CD8-positive, alpha-beta memory T cell (primary cell): ENCODE measurements around the gene ATF6. TPM values are rescaled to one million over a fixed set of nuclear protein-coding genes. Genes with fewer than 3 reads are reported as not detected.

ENCODE experiments used
- CTCF ChIA-PET: fragments of 350-600 bp; sonication (Branson Sonifier 250); formaldehyde crosslinking; loops from one replicate; lab custom pipeline; 2021; ENCODE audit warnings: antibody characterized with exemption; lab: Charles Lee
- POLR2A ChIA-PET: fragments of 350-600 bp; sonication (Branson Sonifier 250); formaldehyde crosslinking; loops from one replicate; lab custom pipeline; 2021; ENCODE audit warnings: antibody characterized with exemption; lab: Charles Lee
- DNase-seq, 5 donors: peaks; one replicate each; pipeline versions ENCODE4 v3.0.0 to v3.0.0-alpha.2; 2020 to 2022; ENCODE audit warnings: mixed read lengths in 1 of 5
- H3K27ac ChIP-seq: one replicate; pipeline ENCODE4 v1.7.0; 2013; ENCODE audit warnings: low read depth, mild to moderate bottlenecking, low read length, moderate library complexity
- H3K27me3 ChIP-seq: 2 replicates; pipeline ENCODE4 v1.7.0; 2013; ENCODE audit warnings: low read length, mild to moderate bottlenecking; ENCODE audit not compliant: insufficient read depth, poor library complexity, severe bottlenecking
- H3K36me3 ChIP-seq: 2 replicates; pipeline ENCODE4 v1.7.0; 2013; ENCODE audit warnings: mild to moderate bottlenecking, low read length, moderate library complexity; ENCODE audit not compliant: insufficient read depth
- H3K4me1 ChIP-seq: 2 replicates; pipeline ENCODE4 v1.7.0; 2013; ENCODE audit warnings: mild to moderate bottlenecking, low read length, moderate library complexity; ENCODE audit not compliant: insufficient read depth
- H3K4me3 ChIP-seq: 2 replicates; pipeline ENCODE4 v1.7.0; 2013; ENCODE audit warnings: mild to moderate bottlenecking, low read length
- H3K9me3 ChIP-seq: 2 replicates; pipeline ENCODE4 v1.7.0; 2013; ENCODE audit warnings: mild to moderate bottlenecking, low read length
- H3K27ac Mint-ChIP-seq, 8 donors: one replicate each; pipeline ENCODE4 v1.8.0; 2020 to 2021; ENCODE audit warnings: mixed read lengths in 8 of 8, mild to moderate bottlenecking in 6 of 8, inconsistent platforms in 3 of 8, moderate library complexity in 3 of 8
- H3K27me3 Mint-ChIP-seq, 2 donors: one replicate each; pipeline ENCODE4 v1.8.0; 2020 to 2021; ENCODE audit warnings: mixed read lengths in 2 of 2, mild to moderate bottlenecking in 1 of 2, moderate library complexity in 1 of 2
- H3K36me3 Mint-ChIP-seq, 3 donors: one replicate each; pipeline ENCODE4 v1.8.0; 2020 to 2021; ENCODE audit warnings: mixed read lengths in 3 of 3, inconsistent platforms in 1 of 3, mild to moderate bottlenecking in 1 of 3
- H3K4me1 Mint-ChIP-seq, 3 donors: one replicate each; pipeline ENCODE4 v1.8.0; 2020 to 2021; ENCODE audit warnings: mixed read lengths in 3 of 3, inconsistent platforms in 1 of 3, mild to moderate bottlenecking in 1 of 3
- H3K4me3 Mint-ChIP-seq, 7 donors: one replicate each; pipeline ENCODE4 v1.8.0; 2020 to 2021; ENCODE audit warnings: mixed read lengths in 7 of 7, mild to moderate bottlenecking in 6 of 7, moderate library complexity in 4 of 7, inconsistent platforms in 2 of 7
- H3K9me3 Mint-ChIP-seq, 5 donors: one replicate each; pipeline ENCODE4 v1.8.0; 2020 to 2022; ENCODE audit warnings: mixed read lengths in 5 of 5, mild to moderate bottlenecking in 3 of 5, moderate library complexity in 2 of 5, inconsistent platforms in 1 of 5
- polyA plus RNA-seq: library from polyadenylated mRNA; unstranded; fragments of 300-500 nt; fragmentation: Illumina TruSeq; gene quantifications from one replicate; pipeline ENCODE4 v1.2.3, GENCODE V29; 2021
- total RNA-seq, 2 experiments: library from RNA; stranded (reverse); gene quantifications; one replicate each; pipeline ENCODE4 v1.2.3, GENCODE V29; 2021

ATF6 gene
- total and polyA plus RNA-seq, 3 experiments from 2014 or later: 14.7 to 22.8 (median 22.4) TPM

DNA sequence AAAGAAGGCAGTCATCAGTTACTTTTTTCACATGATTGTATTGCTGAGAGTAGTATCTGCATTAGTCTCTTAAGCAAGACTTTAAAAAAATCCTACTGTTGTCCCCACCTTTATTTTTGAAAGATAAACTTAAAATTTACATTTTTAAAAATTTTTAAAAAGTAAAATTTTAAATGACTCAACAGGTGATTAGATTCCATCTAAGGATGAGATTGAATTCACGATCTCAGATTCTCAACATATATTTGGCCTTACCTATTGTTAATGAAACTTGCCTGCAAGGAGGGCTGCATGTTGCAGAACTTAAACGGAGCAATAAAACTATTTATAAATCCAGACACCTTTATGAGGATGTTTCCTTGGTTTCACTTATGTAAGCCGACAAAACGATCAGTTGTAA is 182.3 kb downstream of the ATF6 start:
- Histone ChIP-seq H3K4me3 (no peak overlapping the region), H3K27me3 (no peaks in the 10 kb centered on the region), H3K36me3 (no peaks in the 10 kb centered on the region), H3K9me3 (no peaks in the 10 kb centered on the region), H3K27ac (no peak overlapping the region), H3K4me1 (peaks cover 19% of the 10 kb centered on the region)
- H3K9me3 Mint-ChIP-seq: no peaks in the 10 kb centered on the region
- POLR2A ChIA-PET: no interaction called here
- DNase-seq: no peak
- no peaks in the 10 kb centered on the region for H3K27me3 Mint-ChIP-seq
- H3K4me3 Mint-ChIP-seq: no peak overlapping the region
- CTCF ChIA-PET: no interaction called here
- peaks cover 20 to 35% (median 22%) of the 10 kb centered on the region in 3 donors for H3K36me3 Mint-ChIP-seq
- H3K27ac Mint-ChIP-seq: no peak overlapping the region
- peaks cover 4 to 20% (median 9%) of the 10 kb centered on the region in 3 donors for H3K4me1 Mint-ChIP-seq

DNA sequence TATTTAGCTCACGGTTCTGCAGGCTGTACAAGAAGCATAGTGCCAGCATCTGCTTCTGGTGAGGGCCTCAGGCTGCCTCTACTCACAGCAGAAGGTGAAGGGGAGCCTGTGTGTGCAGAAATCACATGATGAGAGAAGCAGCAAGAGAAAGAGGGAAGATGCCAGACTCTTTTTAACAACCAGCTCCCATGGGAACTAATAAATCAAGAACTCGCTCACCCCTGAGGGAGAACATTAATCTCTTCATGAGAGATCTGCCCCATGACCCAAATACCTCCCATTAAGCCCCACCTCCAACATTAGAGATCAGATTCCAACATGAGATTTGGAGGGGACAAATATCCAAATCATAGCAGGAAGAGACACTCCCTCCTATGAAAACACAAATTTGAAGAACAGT is 183.4 kb downstream of the ATF6 start:
- ChIA-PET POLR2A (no interaction called here), CTCF (no interaction called here)

DNA sequence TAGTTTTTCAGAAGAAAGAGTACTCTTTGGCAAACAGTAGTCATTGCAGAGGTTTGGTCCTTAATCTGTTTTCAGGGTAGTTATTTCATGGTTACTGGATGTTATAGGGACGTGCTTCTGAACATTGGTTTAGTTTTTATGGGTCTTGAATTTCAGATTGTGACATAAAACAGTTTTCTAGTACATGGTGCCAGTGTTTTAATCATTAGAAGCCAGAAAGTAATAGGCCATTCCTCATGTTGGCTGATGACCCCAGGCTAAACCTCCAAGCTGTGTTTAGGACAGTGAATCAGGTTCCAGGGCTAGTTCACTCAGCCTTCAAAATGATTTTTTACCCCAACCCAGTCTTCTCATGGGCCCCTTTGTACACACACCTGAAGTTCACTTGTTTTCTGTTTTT is 184.3 kb downstream of the ATF6 start:
- no peaks in the 10 kb centered on the region for H3K36me3 ChIP-seq
- H3K36me3 Mint-ChIP-seq: peaks cover 8 to 17% (median 8%) of the 10 kb centered on the region in 3 donors
- no peak overlapping the region for H3K4me3 ChIP-seq
- no peaks in the 10 kb centered on the region for H3K9me3 ChIP-seq
- no peaks in the 10 kb centered on the region for H3K27me3 Mint-ChIP-seq
- ChIA-PET POLR2A (no interaction called here), CTCF (no interaction called here)
- peak overlapping the region in 1 of 8 donors; percentile 5 for H3K27ac Mint-ChIP-seq
- H3K27me3 ChIP-seq: no peaks in the 10 kb centered on the region
- no peak for DNase-seq
- peaks cover 18 to 34% (median 21%) of the 10 kb centered on the region in 3 donors for H3K4me1 Mint-ChIP-seq
- peaks cover 35% of the 10 kb centered on the region for H3K4me1 ChIP-seq
- H3K4me3 Mint-ChIP-seq: no peak overlapping the region
- H3K27ac ChIP-seq: no peak overlapping the region
- no peaks in the 10 kb centered on the region for H3K9me3 Mint-ChIP-seq

More for the DNA sequence above, 183.4 kb downstream of the ATF6 start:
- Mint-ChIP-seq H3K27ac (no peak overlapping the region), H3K4me1 (peaks cover 15 to 31% (median 16%) of the 10 kb centered on the region in 3 donors), H3K9me3 (no peaks in the 10 kb centered on the region), H3K4me3 (no peak overlapping the region), H3K36me3 (peaks cover 14 to 25% (median 14%) of the 10 kb centered on the region in 3 donors), H3K27me3 (no peaks in the 10 kb centered on the region)
- Histone ChIP-seq H3K4me3 (no peak overlapping the region), H3K36me3 (no peaks in the 10 kb centered on the region), H3K9me3 (no peaks in the 10 kb centered on the region), H3K27me3 (no peaks in the 10 kb centered on the region), H3K4me1 (peaks cover 30% of the 10 kb centered on the region), H3K27ac (no peak overlapping the region)
- DNase-seq: no peak

DNA sequence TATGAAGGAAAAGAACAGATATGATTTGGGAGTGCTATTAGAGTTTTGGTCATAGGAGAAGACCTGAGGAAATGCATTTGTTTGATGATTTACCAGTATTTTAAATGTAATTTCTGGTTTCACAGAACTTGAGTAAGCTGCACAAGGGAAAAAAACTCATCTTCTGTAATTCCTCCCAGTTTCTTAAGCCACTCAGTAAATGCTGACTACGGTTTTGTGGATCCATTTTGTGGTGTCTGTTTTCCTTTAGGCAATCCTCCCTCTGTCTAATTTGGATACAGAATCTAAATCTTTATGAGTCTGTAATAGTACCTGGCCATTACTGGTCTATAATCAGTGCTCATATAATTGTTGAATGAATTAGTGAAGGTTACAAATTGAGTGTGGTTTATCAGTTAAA is 185.5 kb downstream of the ATF6 start:
- H3K27ac ChIP-seq: no peak overlapping the region
- POLR2A ChIA-PET: no interaction called here
- H3K4me3 ChIP-seq: no peak overlapping the region
- peaks cover 35% of the 10 kb centered on the region for H3K4me1 ChIP-seq
- H3K36me3 Mint-ChIP-seq: peaks cover 3 to 12% (median 8%) of the 10 kb centered on the region in 3 donors
- no peak overlapping the region for H3K27ac Mint-ChIP-seq
- H3K9me3 ChIP-seq: no peaks in the 10 kb centered on the region
- no peaks in the 10 kb centered on the region for H3K27me3 Mint-ChIP-seq
- no peaks in the 10 kb centered on the region for H3K9me3 Mint-ChIP-seq
- H3K4me3 Mint-ChIP-seq: no peak overlapping the region
- no peaks in the 10 kb centered on the region for H3K36me3 ChIP-seq
- H3K4me1 Mint-ChIP-seq: peaks cover 18 to 34% (median 21%) of the 10 kb centered on the region in 3 donors
- no peaks in the 10 kb centered on the region for H3K27me3 ChIP-seq
- DNase-seq: no peak
- CTCF ChIA-PET: no interaction called here

DNA sequence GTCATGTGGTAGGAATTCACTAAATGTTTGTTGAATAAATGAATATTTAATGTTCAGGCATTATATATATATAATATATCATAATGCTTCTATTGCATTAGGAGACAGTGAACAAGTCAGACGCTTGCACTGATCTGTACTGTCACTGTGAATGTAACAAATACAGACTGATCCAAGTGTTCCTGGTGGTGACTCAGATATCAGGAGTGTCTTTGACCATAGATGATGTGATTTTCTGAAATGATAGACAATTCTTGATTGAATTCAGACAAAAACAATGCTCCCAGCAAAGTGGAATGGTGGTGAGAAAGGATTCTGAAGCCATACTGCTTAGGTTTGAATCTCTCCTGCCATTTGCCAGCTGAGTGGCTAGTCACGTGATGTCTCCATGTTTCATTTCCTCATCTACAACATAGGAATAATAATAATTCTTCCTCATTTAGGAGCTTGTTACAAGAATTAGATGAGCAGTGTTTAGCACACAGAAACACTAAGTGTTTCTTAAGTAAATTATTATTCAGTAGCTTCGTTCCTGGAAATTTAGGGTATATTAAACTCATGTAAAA is 186.6 kb downstream of the ATF6 start:
- peaks cover 18 to 34% (median 21%) of the 10 kb centered on the region in 3 donors for H3K4me1 Mint-ChIP-seq
- Histone ChIP-seq H3K27ac (no peak overlapping the region), H3K27me3 (no peaks in the 10 kb centered on the region), H3K4me3 (no peak overlapping the region), H3K4me1 (peaks cover 35% of the 10 kb centered on the region), H3K9me3 (no peaks in the 10 kb centered on the region), H3K36me3 (no peaks in the 10 kb centered on the region)
- no peaks in the 10 kb centered on the region for H3K27me3 Mint-ChIP-seq
- H3K27ac Mint-ChIP-seq: no peak overlapping the region
- no peak overlapping the region for H3K4me3 Mint-ChIP-seq
- POLR2A ChIA-PET: no interaction called here
- H3K9me3 Mint-ChIP-seq: no peaks in the 10 kb centered on the region
- H3K36me3 Mint-ChIP-seq: peaks cover 0 to 14% (median 4%) of the 10 kb centered on the region in 3 donors
- no peak for DNase-seq
- CTCF ChIA-PET: no interaction called here

DNA sequence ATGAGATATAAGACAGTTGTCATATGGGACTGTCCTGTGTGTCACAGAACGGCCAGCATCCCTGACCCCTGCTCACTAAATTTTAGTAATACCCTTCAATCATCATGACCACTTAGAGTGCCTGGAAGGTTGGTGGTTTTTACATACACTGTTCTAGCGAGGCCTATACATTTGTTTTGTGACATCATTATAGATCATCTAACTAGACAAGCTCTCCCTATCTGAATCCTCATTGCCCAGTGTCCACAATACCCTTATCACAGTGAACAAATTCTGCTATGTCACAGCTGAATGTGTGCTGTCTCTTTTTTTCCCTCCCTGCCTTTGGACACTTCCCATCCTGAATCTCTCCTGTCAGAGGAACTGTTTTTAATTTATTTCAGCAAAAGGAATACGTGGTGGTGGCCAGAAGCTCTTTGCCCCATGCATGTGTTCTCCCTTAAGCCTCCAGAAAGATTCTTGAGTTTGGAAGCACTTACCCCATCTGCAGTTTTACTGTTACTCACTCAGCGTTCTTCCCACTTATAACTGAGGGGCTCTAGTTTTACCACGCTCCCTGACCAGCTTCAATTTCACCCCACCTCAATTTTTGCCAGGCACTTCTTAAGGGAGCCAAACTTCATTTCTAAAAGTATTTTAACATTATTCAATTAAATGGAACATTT is 187.3 kb downstream of the ATF6 start:
- H3K9me3 ChIP-seq: no peaks in the 10 kb centered on the region
- Mint-ChIP-seq H3K27me3 (no peaks in the 10 kb centered on the region), H3K27ac (peak overlapping the region in 4 of 8 donors; percentile 8 to 35 (median 24)), H3K4me1 (peaks cover 18 to 34% (median 24%) of the 10 kb centered on the region in 3 donors), H3K9me3 (no peaks in the 10 kb centered on the region), H3K36me3 (peaks cover 0 to 18% (median 4%) of the 10 kb centered on the region in 3 donors), H3K4me3 (no peak overlapping the region)
- no peaks in the 10 kb centered on the region for H3K36me3 ChIP-seq
- DNase-seq: no peak
- ChIA-PET POLR2A (no interaction called here), CTCF (no interaction called here)
- H3K4me3 ChIP-seq: no peak overlapping the region
- H3K27me3 ChIP-seq: no peaks in the 10 kb centered on the region
- peaks cover 31% of the 10 kb centered on the region for H3K4me1 ChIP-seq
- peak overlapping the region; percentile 27 for H3K27ac ChIP-seq

DNA sequence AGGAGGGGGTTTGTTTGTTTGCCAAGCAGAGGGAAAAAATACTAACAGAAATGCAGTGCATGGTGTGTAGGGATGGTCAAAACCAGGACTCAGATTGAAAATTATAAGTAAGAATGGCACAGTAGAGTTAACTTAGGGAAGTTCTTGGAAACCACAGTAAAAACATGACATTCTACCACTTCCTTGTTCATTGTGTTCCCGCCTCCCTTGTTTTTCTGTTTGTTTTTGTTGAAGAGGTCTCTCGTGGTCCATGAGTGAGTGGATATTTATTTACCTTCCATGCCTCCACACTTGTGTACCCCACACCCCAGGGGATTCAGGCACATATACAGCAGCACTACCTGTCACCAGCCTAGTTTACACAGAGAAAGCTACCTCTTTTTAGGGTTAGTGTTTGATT is 187.9 kb downstream of the ATF6 start:
- H3K36me3 Mint-ChIP-seq: peaks cover 3 to 22% (median 11%) of the 10 kb centered on the region in 3 donors
- H3K4me3 ChIP-seq: no peak overlapping the region
- H3K36me3 ChIP-seq: no peaks in the 10 kb centered on the region
- no peaks in the 10 kb centered on the region for H3K9me3 ChIP-seq
- H3K27ac ChIP-seq: no peak overlapping the region
- H3K27ac Mint-ChIP-seq: peak overlapping the region in 4 of 8 donors; percentile 32 to 63 (median 44)
- no peaks in the 10 kb centered on the region for H3K9me3 Mint-ChIP-seq
- peaks cover 18 to 37% (median 26%) of the 10 kb centered on the region in 3 donors for H3K4me1 Mint-ChIP-seq
- DNase-seq: no peak
- CTCF ChIA-PET: no interaction called here
- H3K4me1 ChIP-seq: peaks cover 26% of the 10 kb centered on the region
- H3K4me3 Mint-ChIP-seq: peak overlapping the region in 2 of 7 donors; percentile 11 to 36
- POLR2A ChIA-PET: no interaction called here
- no peaks in the 10 kb centered on the region for H3K27me3 Mint-ChIP-seq
- H3K27me3 ChIP-seq: no peaks in the 10 kb centered on the region

DNA sequence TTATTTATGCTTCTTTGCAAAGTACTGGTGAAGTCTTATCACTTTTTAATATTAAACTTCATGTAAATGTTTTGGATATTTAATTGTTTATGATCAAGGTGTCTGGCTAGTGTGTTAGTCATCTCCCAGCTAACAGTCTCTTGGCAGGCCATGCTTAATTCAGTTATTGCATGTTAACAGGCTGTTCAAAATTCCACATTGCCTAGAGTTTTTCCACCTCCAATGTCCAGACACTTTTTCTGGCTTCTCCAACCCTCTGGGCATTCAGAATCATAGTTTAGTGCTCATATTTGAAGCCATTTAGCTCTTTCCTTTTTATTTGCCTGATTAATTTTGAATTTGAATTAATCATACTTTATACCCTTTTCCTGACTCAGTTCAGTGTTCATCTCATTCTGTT is 188.3 kb downstream of the ATF6 start:
- Histone ChIP-seq H3K4me3 (no peak overlapping the region), H3K4me1 (peaks cover 26% of the 10 kb centered on the region), H3K9me3 (no peaks in the 10 kb centered on the region), H3K27me3 (no peaks in the 10 kb centered on the region), H3K27ac (no peak overlapping the region), H3K36me3 (no peaks in the 10 kb centered on the region)
- peaks cover 18 to 37% (median 26%) of the 10 kb centered on the region in 3 donors for H3K4me1 Mint-ChIP-seq
- ChIA-PET POLR2A (no interaction called here), CTCF (no interaction called here)
- H3K27ac Mint-ChIP-seq: no peak overlapping the region
- H3K4me3 Mint-ChIP-seq: peak overlapping the region in 1 of 7 donors; percentile 11
- H3K27me3 Mint-ChIP-seq: no peaks in the 10 kb centered on the region
- DNase-seq: no peak
- H3K36me3 Mint-ChIP-seq: peaks cover 4 to 24% (median 12%) of the 10 kb centered on the region in 3 donors
- H3K9me3 Mint-ChIP-seq: no peaks in the 10 kb centered on the region
